Psoas muscle (tissue), 8 donors: Measurements from ENCODE around the gene DRD5. TPM values are rescaled to one million over a fixed set of nuclear protein-coding genes. Genes with fewer than 3 reads are reported as not detected.

Experiments
- ATAC-seq, 4 donors: fragments of 200-7000 bp; cut with Tn5 transposase; one replicate each; pipeline ENCODE4 v1.9.1; 2020; ENCODE audit warnings: moderate library complexity in 3 of 4, mild to moderate bottlenecking in 2 of 4
- DNase-seq, 2 donors: peaks; one replicate each; pipeline ENCODE4 v3.0.0-alpha.2; 2020
- H3K27ac ChIP-seq: fragments of 200-600 bp; one replicate; pipeline ENCODE4 v1.8.0; 2022
- H3K27me3 ChIP-seq, 3 donors: fragments of 200-600 bp in 1 of 3; one replicate each; pipeline versions ENCODE4 v1.6.1 to v1.8.0; 2013 to 2022; ENCODE audit warnings: low read length in 2 of 3, mild to moderate bottlenecking in 2 of 3, moderate library complexity in 1 of 3; ENCODE audit not compliant: insufficient read depth in 3 of 3
- H3K36me3 ChIP-seq, 2 donors: fragments of 200-600 bp in 1 of 2; one replicate each; pipeline versions ENCODE4 v1.6.1 to v1.8.0; 2013 to 2022; ENCODE audit warnings: low read depth in 1 of 2, mild to moderate bottlenecking in 1 of 2, moderate library complexity in 1 of 2; ENCODE audit not compliant: insufficient read depth in 1 of 2
- H3K4me1 ChIP-seq: fragments of 200-600 bp; one replicate; pipeline ENCODE4 v1.8.0; 2022
- H3K4me3 ChIP-seq: fragments of 200-600 bp; one replicate; pipeline ENCODE4 v1.8.0; 2022; ENCODE audit warnings: mild to moderate bottlenecking
- H3K9me3 ChIP-seq: fragments of 200-600 bp; one replicate; pipeline ENCODE4 v1.8.0; 2022
- CTCF ChIP-seq: fragments of 200-600 bp; IDR thresholded peaks from one replicate; pipeline ENCODE4 v1.8.0; 2022; ENCODE audit warnings: antibody characterized with exemption
- WGBS, 3 donors: extraction: QIAGEN DNeasy Blood & Tissue Kit; methylation state at CpG; one replicate each; pipeline versions ENCODE4 v1.1.6 to v1.1.7; 2013; 5-methylcytosine and 5-hydroxymethylcytosine counted together
- intact Hi-C, 2 donors: fragments of 100-400 bp; cut with DNase I; formaldehyde crosslinking; loops; one replicate each; pipeline versions ENCODE4 v1.11.0 to v1.14.2; 2022
- polyA plus RNA-seq, 3 donors: library from polyadenylated mRNA; stranded (reverse); fragments of 200-250 nt; gene quantifications; one replicate each; pipeline ENCODE4 v1.2.3, GENCODE V29; 2013
- total RNA-seq, 4 donors: library from RNA; stranded (reverse); fragmentation: NEBNext Ultra II Directional in 2 of 4; extraction: Animal tissue kit (Norgen Biotek cat#: 25700) in 2 of 4; gene quantifications; one replicate each; pipeline versions ENCODE4 v1.2.1 to v1.2.4, GENCODE V29; 2021 to 2023
- donor health status: healthy with polysubstance abuse.
- donor health status: DM: no; HTN: no; CAD: no; lungs with moderate emphysema.
- donor health status: Bipolar disorder and iron deficiency.
- donor health status: healthy.
- donor health status: DM: yes; HTN: yes; CAD: no.
- donor health status: DM: no; HTN: no; CAD: no.
- donor health status: DM: no; HTN: no; CAD: no.
- donor health status: DM: yes; HTN: yes; CAD: no.

DRD5 gene
- total and polyA plus RNA-seq, 7 donors, result not detected

GRCh38 chr4:9758641-9759317 is 22.7 kb upstream of the DRD5 start:
- 33 to 65% (median 43%) methylated on average over 32 of the region's 32 CpGs for WGBS, 3 donors
- no peaks in the 10 kb centered on the region for H3K36me3 ChIP-seq
- intact Hi-C loops, result no loop called here
- H3K4me1 ChIP-seq, result no peaks in the 10 kb centered on the region
- H3K27me3 ChIP-seq, result peaks cover 0 to 11% (median under 1%) of the 10 kb centered on the region in 3 donors
- ATAC-seq (no peak), DNase-seq (no peak)
- H3K9me3 ChIP-seq, result no peaks in the 10 kb centered on the region
- H3K4me3 ChIP-seq, result no peak overlapping the region
- TF ChIP-seq CTCF, result no peak
- H3K27ac ChIP-seq, result no peak overlapping the region

GRCh38 chr4:9762823-9763475 is 18.5 kb upstream of the DRD5 start:
- H3K4me1 ChIP-seq, result no peaks in the 10 kb centered on the region
- DNase-seq, result no peak
- WGBS, 3 donors, result 31 to 37% (median 34%) methylated on average over 11 of the region's 11 CpGs
- ATAC-seq, result no peak
- H3K27ac ChIP-seq, result no peak overlapping the region
- peaks cover 0 to 17% (median 0%) of the 10 kb centered on the region in 3 donors for H3K27me3 ChIP-seq
- H3K4me3 ChIP-seq, result no peak overlapping the region
- intact Hi-C loops, result loop anchor here (2.0 to 10.0 kb wide), 6 partner anchors 162 to 642 kb away; no protein-coding TSS in a partner anchor
- no peaks in the 10 kb centered on the region for H3K36me3 ChIP-seq
- no peaks in the 10 kb centered on the region for H3K9me3 ChIP-seq
- peak; percentile 63 for TF ChIP-seq CTCF

- WGBS, 3 donors, result 80 to 99% (median 95%) methylated on average over 5 of the region's 5 CpGs
- H3K27me3 ChIP-seq, result peaks cover 0 to 13% (median 0%) of the 10 kb centered on the region in 3 donors
- no peaks in the 10 kb centered on the region for H3K36me3 ChIP-seq
- no peak for TF ChIP-seq CTCF
- no peak overlapping the region for H3K4me3 ChIP-seq
- no peaks in the 10 kb centered on the region for H3K4me1 ChIP-seq
- no peak for DNase-seq
- no peak overlapping the region for H3K27ac ChIP-seq
- intact Hi-C loops, result loop anchor here (5.0 to 10.0 kb wide), 5 partner anchors 161 to 641 kb away; no protein-coding TSS in a partner anchor
- ATAC-seq, result no peak
- no peaks in the 10 kb centered on the region for H3K9me3 ChIP-seq
These were observed 17.2 kb upstream of the DRD5 start for GRCh38 chr4:9764155-9764696.

- no peak overlapping the region for H3K27ac ChIP-seq
- WGBS, 3 donors, result 34 to 53% (median 36%) methylated on average over 9 of the region's 9 CpGs
- DNase-seq, result no peak
- no peaks in the 10 kb centered on the region for H3K4me1 ChIP-seq
- TF ChIP-seq CTCF, result peak; percentile 21
- no peaks in the 10 kb centered on the region for H3K36me3 ChIP-seq
- H3K27me3 ChIP-seq, result peaks cover 0 to 6% (median 0%) of the 10 kb centered on the region in 3 donors
- intact Hi-C loops, result loop anchor here (10.0 kb wide), 3 partner anchors 160 to 640 kb away; no protein-coding TSS in a partner anchor
- no peak for ATAC-seq
- no peak overlapping the region for H3K4me3 ChIP-seq
- no peaks in the 10 kb centered on the region for H3K9me3 ChIP-seq
These were observed 16.3 kb upstream of the DRD5 start for GRCh38 chr4:9765091-9765490.
